IMR-90 (cell line): ENCODE results near the gene ZNF518A. TPM values are rescaled to one million over a fixed set of nuclear protein-coding genes. Genes with fewer than 3 reads are reported as not detected.

ENCODE experiments used
- ATAC-seq: fragments of 200-7000 bp; cut with Tn5 transposase; 2 replicates; pipeline ENCODE4 v1.9.1; 2020; ENCODE audit warnings: low read depth, mild to moderate bottlenecking, moderate library complexity
- BruUV-seq: library from RNA; stranded (reverse); fragments of 400-500 nt; replicated peaks from 2 replicates; lab custom pipeline; 2021; lab: Mats Ljungman, UMichigan
- CTCF ChIA-PET: fragments of 300-600 bp; formaldehyde crosslinking; extraction: SDS; loops from one replicate; lab custom pipeline; 2021; ENCODE audit warnings: antibody characterized with exemption; lab: Yijun Ruan, JAX
- POLR2A ChIA-PET: fragments of 300-600 bp; sonication (Branson Sonifier 250); formaldehyde crosslinking; loops from one replicate; lab custom pipeline; 2022; ENCODE audit warnings: antibody characterized with exemption; ENCODE audit not compliant: unreplicated experiment; lab: Charles Lee
- DNase-seq: peaks from one replicate; pipeline ENCODE4 v3.0.0; 2013
- H2AFZ ChIP-seq: replicated peaks from 2 replicates; pipeline ENCODE3; 2013; ENCODE audit warnings: low read length, mild to moderate bottlenecking; ENCODE audit not compliant: poor library complexity
- H2AK5ac ChIP-seq: 2 replicates; pipeline ENCODE4 v1.6.1; 2013; ENCODE audit warnings: low read depth, low read length, inconsistent platforms
- H2AK9ac ChIP-seq: replicated peaks from 2 replicates; pipeline ENCODE3; 2013; ENCODE audit warnings: mild to moderate bottlenecking, low read depth, low read length, moderate library complexity; ENCODE audit not compliant: poor library complexity
- H2BK120ac ChIP-seq: 2 replicates; pipeline ENCODE4 v1.6.1; 2013; ENCODE audit warnings: low read depth, low read length, inconsistent platforms
- H2BK15ac ChIP-seq: 3 replicates; pipeline ENCODE4 v1.6.1; 2013; ENCODE audit warnings: low read depth, low read length, inconsistent platforms
- H2BK20ac ChIP-seq: 2 replicates; pipeline ENCODE4 v1.6.1; 2013; ENCODE audit warnings: low read depth, mild to moderate bottlenecking, inconsistent platforms, low read length, moderate library complexity
- H2BK5ac ChIP-seq: 2 replicates; pipeline ENCODE4 v1.6.1; 2013; ENCODE audit warnings: mild to moderate bottlenecking, low read depth, low read length, inconsistent platforms; ENCODE audit not compliant: poor library complexity, severe bottlenecking
- H3K14ac ChIP-seq: replicated peaks from 2 replicates; pipeline ENCODE4 v1.6.1; 2013; ENCODE audit warnings: low read depth, low read length, inconsistent platforms
- H3K18ac ChIP-seq: 2 replicates; pipeline ENCODE4 v1.6.1; 2013; ENCODE audit warnings: low read depth, low read length, control low read depth
- H3K23ac ChIP-seq: 2 replicates; pipeline ENCODE4 v1.6.1; 2013; ENCODE audit warnings: low read depth, low read length, inconsistent platforms
- H3K27ac ChIP-seq: 2 replicates; pipeline ENCODE4 v1.5.1; 2013; ENCODE audit warnings: mild to moderate bottlenecking, control low read depth, low read length; ENCODE audit not compliant: insufficient read depth
- H3K27me3 ChIP-seq: 2 replicates; pipeline ENCODE4 v1.6.1; 2013; ENCODE audit warnings: low read length; ENCODE audit not compliant: control insufficient read depth, insufficient read depth
- H3K36me3 ChIP-seq: 2 replicates; pipeline ENCODE4 v1.6.1; 2013; ENCODE audit warnings: low read length, mixed read lengths; ENCODE audit not compliant: control insufficient read depth, insufficient read depth
- H3K4ac ChIP-seq: 2 replicates; pipeline ENCODE4 v1.6.1; 2013; ENCODE audit warnings: low read depth, low read length, inconsistent platforms
- H3K4me1 ChIP-seq: 2 replicates; pipeline ENCODE4 v1.6.1; 2013; ENCODE audit warnings: low read length, mixed read lengths; ENCODE audit not compliant: control insufficient read depth, insufficient read depth
- H3K4me2 ChIP-seq: 2 replicates; pipeline ENCODE4 v1.6.1; 2013; ENCODE audit warnings: low read depth, mild to moderate bottlenecking, control low read depth, low read length, moderate library complexity
- H3K4me3 ChIP-seq: 2 replicates; pipeline ENCODE4 v1.5.1; 2013; ENCODE audit warnings: low read depth, mild to moderate bottlenecking, control low read depth, low read length, moderate library complexity; ENCODE audit not compliant: insufficient read depth
- H3K56ac ChIP-seq: 2 replicates; pipeline ENCODE4 v1.6.1; 2013; ENCODE audit warnings: low read length, inconsistent platforms; ENCODE audit not compliant: insufficient read depth; ENCODE audit errors: extremely low read depth
- H3K79me1 ChIP-seq, 2 experiments: 2 replicates each; pipeline ENCODE4 v1.6.1; 2013; ENCODE audit warnings: low read length in 2 of 2, inconsistent platforms in 1 of 2, low read depth in 1 of 2
- H3K9ac ChIP-seq: 2 replicates; pipeline ENCODE4 v1.6.1; 2013; ENCODE audit warnings: low read depth, low read length, control low read depth
- H3K9me1 ChIP-seq: 2 replicates; pipeline ENCODE4 v1.6.1; 2013; ENCODE audit warnings: low read length, inconsistent platforms; ENCODE audit not compliant: insufficient read depth
- H3K9me3 ChIP-seq: 2 replicates; pipeline ENCODE4 v1.6.1; 2013; ENCODE audit warnings: low read length; ENCODE audit not compliant: control insufficient read depth, insufficient read depth
- H4K20me1 ChIP-seq: 2 replicates; pipeline ENCODE4 v1.6.1; 2013; ENCODE audit warnings: low read length, inconsistent platforms; ENCODE audit not compliant: insufficient read depth
- H4K5ac ChIP-seq: 2 replicates; pipeline ENCODE4 v1.6.1; 2013; ENCODE audit warnings: mild to moderate bottlenecking, low read depth, low read length, control low read depth
- H4K8ac ChIP-seq, 2 experiments: 2 replicates each; pipeline ENCODE4 v1.6.1; 2013; ENCODE audit warnings: low read depth in 2 of 2, low read length in 2 of 2, control low read depth in 1 of 2, inconsistent platforms in 1 of 2
- H4K91ac ChIP-seq: 2 replicates; pipeline ENCODE4 v1.6.1; 2013; ENCODE audit warnings: low read depth, low read length, inconsistent platforms; ENCODE audit not compliant: insufficient read depth
- POLR2A ChIP-seq: IDR thresholded peaks from 2 replicates; pipeline ENCODE4 v1.6.1; 2012; ENCODE audit warnings: mild to moderate bottlenecking, low read depth, low read length
- WGBS, 2 experiments: methylation state at CpG; one replicate each; pipeline versions ENCODE4 v1.1.5 to v1.1.7; 2013; ENCODE audit warnings: missing lambda C conversion rate in 2 of 2; ENCODE audit not compliant: insufficient read length in 1 of 2; ENCODE audit errors: extremely low coverage in 2 of 2; 5-methylcytosine and 5-hydroxymethylcytosine counted together
- dilution Hi-C: fragments of 300-500 bp; cut with HindIII; formaldehyde crosslinking; loops from one replicate; pipeline ENCODE4 v1.14.3; 2018; ENCODE audit warnings: low sequenced_read_pairs; ENCODE audit not compliant: unreplicated experiment
- in situ Hi-C: fragments of 300-500 bp; cut with MboI; formaldehyde crosslinking; loops from 3 replicates; pipeline ENCODE4 v1.14.3; 2019; ENCODE audit warnings: low sequenced_read_pairs, inconsistent platforms, mixed read lengths
- intact Hi-C: fragments of 100-400 bp; cut with micrococcal nuclease; formaldehyde crosslinking; loops from 2 replicates; pipeline ENCODE4 v1.10.0; 2022
- polyA plus RNA-seq, 3 experiments: library from polyadenylated mRNA; depleted of rRNA; stranded (reverse); fragments of >200 nt; gene quantifications; 2 replicates each; pipeline ENCODE4 v1.2.3, GENCODE V29; 2012; ENCODE audit warnings: low replicate concordance in 1 of 3
- total RNA-seq: library from RNA; depleted of rRNA; stranded (reverse); fragments of >200 nt; gene quantifications from 2 replicates; pipeline ENCODE4 v1.2.3, GENCODE V29; 2012

The ZNF518A gene
- total and polyA plus RNA-seq, 2 of the 4 experiments (the other 2 are of a cell fraction) = 2.1 to 7.9 TPM

- POLR2A ChIA-PET = no interaction called here
- Histone ChIP-seq H2BK5ac (no peak overlapping the region), H3K4me2 (no peak overlapping the region), H3K9ac (no peak overlapping the region), H3K23ac (no peak overlapping the region), H3K18ac (no peak overlapping the region), H3K9me3 (no peaks in the 10 kb centered on the region), H2BK15ac (no peak overlapping the region), H2BK20ac (no peak overlapping the region), H3K27me3 (no peaks in the 10 kb centered on the region), H4K91ac (no peak overlapping the region), H4K20me1 (no peaks in the 10 kb centered on the region), H3K36me3 (peaks cover 3% of the 10 kb centered on the region; the same call in 1 of the 2 replicates), H4K8ac (no peak overlapping the region), H3K9me1 (no peaks in the 10 kb centered on the region), H3K56ac (no peak overlapping the region), H3K4me3 (no peak overlapping the region), H4K5ac (no peak overlapping the region), H3K14ac (no peak overlapping the region), H2AFZ (no peak overlapping the region), H2BK120ac (no peak overlapping the region), H2AK9ac (no peak overlapping the region), H3K27ac (no peak overlapping the region), H2AK5ac (no peak overlapping the region), H3K4ac (no peak overlapping the region), H3K79me1 (no peaks in the 10 kb centered on the region), H3K4me1 (no peaks in the 10 kb centered on the region)
- dilution Hi-C loops = no loop called here
- CTCF ChIA-PET = no interaction called here
- DNase-seq (no peak), ATAC-seq (no peak)
- in situ Hi-C loops = no loop called here
- no TSS peak for BruUV-seq
- no peak for TF ChIP-seq POLR2A
- WGBS, 2 experiments = no CpG with 5 or more reads among the region's 2 CpGs
- intact Hi-C loops = no loop called here
Observed at GRCh38 chr10:96137567-96137966, 7.5 kb downstream of the ZNF518A start.
